CD8-positive, alpha-beta memory T cell (primary cell): ENCODE measurements around the gene MYO3B. TPM values are rescaled to one million over a fixed set of nuclear protein-coding genes. Genes with fewer than 3 reads are reported as not detected.

Source experiments
- CTCF ChIA-PET: fragments of 350-600 bp; sonication (Branson Sonifier 250); formaldehyde crosslinking; loops from one replicate; lab custom pipeline; 2021; ENCODE audit warnings: antibody characterized with exemption; lab: Charles Lee
- POLR2A ChIA-PET: fragments of 350-600 bp; sonication (Branson Sonifier 250); formaldehyde crosslinking; loops from one replicate; lab custom pipeline; 2021; ENCODE audit warnings: antibody characterized with exemption; lab: Charles Lee
- DNase-seq, 5 donors: peaks; one replicate each; pipeline versions ENCODE4 v3.0.0 to v3.0.0-alpha.2; 2020 to 2022; ENCODE audit warnings: mixed read lengths in 1 of 5
- H3K27ac ChIP-seq: one replicate; pipeline ENCODE4 v1.7.0; 2013; ENCODE audit warnings: low read depth, mild to moderate bottlenecking, low read length, moderate library complexity
- H3K27me3 ChIP-seq: 2 replicates; pipeline ENCODE4 v1.7.0; 2013; ENCODE audit warnings: low read length, mild to moderate bottlenecking; ENCODE audit not compliant: insufficient read depth, poor library complexity, severe bottlenecking
- H3K36me3 ChIP-seq: 2 replicates; pipeline ENCODE4 v1.7.0; 2013; ENCODE audit warnings: mild to moderate bottlenecking, low read length, moderate library complexity; ENCODE audit not compliant: insufficient read depth
- H3K4me1 ChIP-seq: 2 replicates; pipeline ENCODE4 v1.7.0; 2013; ENCODE audit warnings: mild to moderate bottlenecking, low read length, moderate library complexity; ENCODE audit not compliant: insufficient read depth
- H3K4me3 ChIP-seq: 2 replicates; pipeline ENCODE4 v1.7.0; 2013; ENCODE audit warnings: mild to moderate bottlenecking, low read length
- H3K9me3 ChIP-seq: 2 replicates; pipeline ENCODE4 v1.7.0; 2013; ENCODE audit warnings: mild to moderate bottlenecking, low read length
- H3K27ac Mint-ChIP-seq, 8 donors: one replicate each; pipeline ENCODE4 v1.8.0; 2020 to 2021; ENCODE audit warnings: mixed read lengths in 8 of 8, mild to moderate bottlenecking in 6 of 8, inconsistent platforms in 3 of 8, moderate library complexity in 3 of 8
- H3K27me3 Mint-ChIP-seq, 2 donors: one replicate each; pipeline ENCODE4 v1.8.0; 2020 to 2021; ENCODE audit warnings: mixed read lengths in 2 of 2, mild to moderate bottlenecking in 1 of 2, moderate library complexity in 1 of 2
- H3K36me3 Mint-ChIP-seq, 3 donors: one replicate each; pipeline ENCODE4 v1.8.0; 2020 to 2021; ENCODE audit warnings: mixed read lengths in 3 of 3, inconsistent platforms in 1 of 3, mild to moderate bottlenecking in 1 of 3
- H3K4me1 Mint-ChIP-seq, 3 donors: one replicate each; pipeline ENCODE4 v1.8.0; 2020 to 2021; ENCODE audit warnings: mixed read lengths in 3 of 3, inconsistent platforms in 1 of 3, mild to moderate bottlenecking in 1 of 3
- H3K4me3 Mint-ChIP-seq, 7 donors: one replicate each; pipeline ENCODE4 v1.8.0; 2020 to 2021; ENCODE audit warnings: mixed read lengths in 7 of 7, mild to moderate bottlenecking in 6 of 7, moderate library complexity in 4 of 7, inconsistent platforms in 2 of 7
- H3K9me3 Mint-ChIP-seq, 5 donors: one replicate each; pipeline ENCODE4 v1.8.0; 2020 to 2022; ENCODE audit warnings: mixed read lengths in 5 of 5, mild to moderate bottlenecking in 3 of 5, moderate library complexity in 2 of 5, inconsistent platforms in 1 of 5
- polyA plus RNA-seq: library from polyadenylated mRNA; unstranded; fragments of 300-500 nt; fragmentation: Illumina TruSeq; gene quantifications from one replicate; pipeline ENCODE4 v1.2.3, GENCODE V29; 2021
- total RNA-seq, 2 experiments: library from RNA; stranded (reverse); gene quantifications; one replicate each; pipeline ENCODE4 v1.2.3, GENCODE V29; 2021

The MYO3B gene
- total and polyA plus RNA-seq, 3 experiments from 2014 or later, result 0.08 to 0.33 (median 0.18) TPM

GRCh38 chr2:170492010-170492409, 314.1 kb downstream of the MYO3B start:
- Histone ChIP-seq H3K4me3 (no peak overlapping the region), H3K9me3 (no peaks in the 10 kb centered on the region), H3K4me1 (no peaks in the 10 kb centered on the region), H3K27me3 (no peaks in the 10 kb centered on the region), H3K27ac (no peak overlapping the region), H3K36me3 (no peaks in the 10 kb centered on the region)
- CTCF ChIA-PET, result no interaction called here
- Mint-ChIP-seq H3K4me1 (no peaks in the 10 kb centered on the region), H3K36me3 (no peaks in the 10 kb centered on the region), H3K27me3 (peaks cover 11 to 34% of the 10 kb centered on the region in 2 donors), H3K4me3 (no peak overlapping the region), H3K9me3 (no peaks in the 10 kb centered on the region), H3K27ac (no peak overlapping the region)
- no peak for DNase-seq
- POLR2A ChIA-PET, result no interaction called here

DNA sequence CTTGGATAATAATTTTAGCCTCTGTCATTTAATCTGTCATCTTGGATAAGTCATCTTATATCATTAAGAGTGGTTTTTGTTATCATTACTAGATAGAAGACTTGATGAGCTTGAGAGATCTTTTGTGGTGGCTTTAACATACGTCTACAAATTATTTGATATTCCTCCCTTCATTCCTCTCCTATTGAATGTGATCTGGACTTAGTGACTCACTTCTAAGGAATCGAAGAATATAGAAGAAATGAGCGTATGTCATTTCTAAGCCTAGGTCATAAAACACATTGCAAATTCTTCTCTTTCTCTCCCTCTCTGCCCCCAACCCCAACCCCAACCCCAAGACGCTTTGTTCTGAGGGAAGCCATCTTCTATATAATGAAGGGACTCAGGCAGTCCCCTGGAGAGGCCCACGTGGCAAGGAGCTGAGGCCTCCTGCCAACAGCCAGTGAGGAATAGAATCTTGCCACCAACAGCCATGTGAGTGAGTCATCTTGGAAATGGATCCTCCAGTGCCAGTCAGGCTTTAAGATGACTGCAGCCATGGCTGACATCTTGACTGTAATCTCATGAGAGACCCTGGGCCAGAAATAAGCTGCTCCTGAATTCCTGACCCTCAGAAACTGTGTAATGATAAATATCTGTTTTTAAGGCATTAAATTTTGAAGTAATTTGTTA, 315.6 kb downstream of the MYO3B start:
- Mint-ChIP-seq H3K4me3 (no peak overlapping the region), H3K9me3 (no peaks in the 10 kb centered on the region), H3K27me3 (peaks cover 13 to 37% of the 10 kb centered on the region in 2 donors), H3K27ac (no peak overlapping the region), H3K4me1 (no peaks in the 10 kb centered on the region), H3K36me3 (no peaks in the 10 kb centered on the region)
- H3K9me3 ChIP-seq, result no peaks in the 10 kb centered on the region
- H3K27me3 ChIP-seq, result no peaks in the 10 kb centered on the region
- H3K4me3 ChIP-seq, result no peak overlapping the region
- no peaks in the 10 kb centered on the region for H3K36me3 ChIP-seq
- DNase-seq, result no peak
- CTCF ChIA-PET, result no interaction called here
- no peak overlapping the region for H3K27ac ChIP-seq
- no peaks in the 10 kb centered on the region for H3K4me1 ChIP-seq
- POLR2A ChIA-PET, result no interaction called here

DNA sequence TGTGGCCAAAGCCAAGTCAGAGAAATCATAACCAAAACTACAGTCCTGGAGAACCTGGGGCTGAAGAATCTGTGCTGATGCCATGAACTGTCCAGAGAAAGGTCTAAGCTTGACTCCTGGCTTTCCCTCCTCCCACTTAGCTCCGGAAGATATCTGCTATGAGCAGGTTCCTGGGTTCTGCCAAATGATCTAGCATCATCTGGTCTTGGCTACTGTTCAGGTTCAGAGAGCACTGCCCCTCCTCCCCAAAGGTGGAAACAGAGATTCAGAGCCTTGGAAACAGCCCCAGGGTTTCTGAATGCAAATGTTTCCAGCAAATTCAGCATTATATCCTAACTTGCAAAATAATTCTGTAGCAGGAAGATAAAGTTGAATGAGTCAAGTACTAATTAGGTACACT, 317.9 kb downstream of the MYO3B start:
- peaks cover 14 to 39% of the 10 kb centered on the region in 2 donors for H3K27me3 Mint-ChIP-seq
- Histone ChIP-seq H3K36me3 (no peaks in the 10 kb centered on the region), H3K27me3 (no peaks in the 10 kb centered on the region), H3K27ac (no peak overlapping the region), H3K4me1 (no peaks in the 10 kb centered on the region), H3K9me3 (no peaks in the 10 kb centered on the region), H3K4me3 (no peak overlapping the region)
- no peak for DNase-seq
- POLR2A ChIA-PET, result no interaction called here
- no peaks in the 10 kb centered on the region for H3K36me3 Mint-ChIP-seq
- no peak overlapping the region for H3K27ac Mint-ChIP-seq
- H3K4me1 Mint-ChIP-seq, result no peaks in the 10 kb centered on the region
- CTCF ChIA-PET, result no interaction called here
- H3K4me3 Mint-ChIP-seq, result no peak overlapping the region
- no peaks in the 10 kb centered on the region for H3K9me3 Mint-ChIP-seq

GRCh38 chr2:170498619-170499018, 320.7 kb downstream of the MYO3B start:
- Histone ChIP-seq H3K27ac (no peak overlapping the region), H3K36me3 (no peaks in the 10 kb centered on the region), H3K9me3 (no peaks in the 10 kb centered on the region), H3K4me3 (no peak overlapping the region), H3K4me1 (no peaks in the 10 kb centered on the region), H3K27me3 (no peaks in the 10 kb centered on the region)
- Mint-ChIP-seq H3K9me3 (no peaks in the 10 kb centered on the region), H3K4me3 (no peak overlapping the region), H3K36me3 (no peaks in the 10 kb centered on the region), H3K27me3 (peaks cover 14 to 41% of the 10 kb centered on the region in 2 donors), H3K27ac (no peak overlapping the region), H3K4me1 (peaks cover 0 to under 1% (median 0%) of the 10 kb centered on the region in 3 donors)
- CTCF ChIA-PET, result interaction anchor here (1.8 kb wide), 1 partner anchor 315 kb away, joined by 4 read pairs; no protein-coding TSS in a partner anchor
- POLR2A ChIA-PET, result no interaction called here
- DNase-seq, result no peak

- Mint-ChIP-seq H3K27ac (peak overlapping the region in 1 of 8 donors; percentile 19), H3K9me3 (no peaks in the 10 kb centered on the region), H3K27me3 (peaks cover 15 to 29% of the 10 kb centered on the region in 2 donors), H3K4me1 (peaks cover 0 to 3% (median 0%) of the 10 kb centered on the region in 3 donors), H3K4me3 (no peak overlapping the region), H3K36me3 (no peaks in the 10 kb centered on the region)
- Histone ChIP-seq H3K27me3 (no peaks in the 10 kb centered on the region), H3K4me3 (no peak overlapping the region), H3K9me3 (no peaks in the 10 kb centered on the region), H3K4me1 (no peaks in the 10 kb centered on the region), H3K36me3 (no peaks in the 10 kb centered on the region), H3K27ac (no peak overlapping the region)
- no peak for DNase-seq
- ChIA-PET CTCF (no interaction called here), POLR2A (no interaction called here)
Observed at GRCh38 chr2:170500104-170500503, 322.2 kb downstream of the MYO3B start.

- no peak for DNase-seq
- Mint-ChIP-seq H3K27me3 (peaks cover 12 to 22% of the 10 kb centered on the region in 2 donors), H3K27ac (no peak overlapping the region), H3K4me1 (peaks cover 2 to 6% (median 4%) of the 10 kb centered on the region in 3 donors), H3K36me3 (no peaks in the 10 kb centered on the region), H3K9me3 (no peaks in the 10 kb centered on the region), H3K4me3 (no peak overlapping the region)
- ChIA-PET POLR2A (no interaction called here), CTCF (no interaction called here)
- Histone ChIP-seq H3K36me3 (no peaks in the 10 kb centered on the region), H3K27me3 (no peaks in the 10 kb centered on the region), H3K4me3 (no peak overlapping the region), H3K9me3 (no peaks in the 10 kb centered on the region), H3K27ac (no peak overlapping the region), H3K4me1 (peaks cover 2% of the 10 kb centered on the region)
Observed at GRCh38 chr2:170500770-170501169, 322.8 kb downstream of the MYO3B start.

GRCh38 chr2:170501421-170502043, 323.6 kb downstream of the MYO3B start:
- no peak for DNase-seq
- ChIA-PET POLR2A (no interaction called here), CTCF (no interaction called here)
- Mint-ChIP-seq H3K4me1 (peaks cover 4 to 14% (median 8%) of the 10 kb centered on the region in 3 donors), H3K9me3 (no peaks in the 10 kb centered on the region), H3K36me3 (no peaks in the 10 kb centered on the region), H3K27me3 (peaks cover 9 to 17% of the 10 kb centered on the region in 2 donors), H3K4me3 (no peak overlapping the region), H3K27ac (no peak overlapping the region)
- H3K4me1 ChIP-seq, result peaks cover 10% of the 10 kb centered on the region
- H3K27me3 ChIP-seq, result no peaks in the 10 kb centered on the region
- H3K36me3 ChIP-seq, result no peaks in the 10 kb centered on the region
- no peaks in the 10 kb centered on the region for H3K9me3 ChIP-seq
- H3K4me3 ChIP-seq, result no peak overlapping the region
- no peak overlapping the region for H3K27ac ChIP-seq

GRCh38 chr2:170502361-170503130, 324.6 kb downstream of the MYO3B start:
- Histone ChIP-seq H3K4me1 (peaks cover 20% of the 10 kb centered on the region), H3K4me3 (no peak overlapping the region), H3K9me3 (no peaks in the 10 kb centered on the region), H3K27ac (no peak overlapping the region), H3K36me3 (no peaks in the 10 kb centered on the region), H3K27me3 (no peaks in the 10 kb centered on the region)
- no peak for DNase-seq
- H3K27me3 Mint-ChIP-seq, result peaks cover 9 to 11% of the 10 kb centered on the region in 2 donors
- POLR2A ChIA-PET, result no interaction called here
- H3K36me3 Mint-ChIP-seq, result no peaks in the 10 kb centered on the region
- no peak overlapping the region for H3K27ac Mint-ChIP-seq
- CTCF ChIA-PET, result interaction anchor here (1.0 kb wide), 1 partner anchor 93 kb away, joined by 3 read pairs; no protein-coding TSS in a partner anchor
- peaks cover 13 to 24% (median 19%) of the 10 kb centered on the region in 3 donors for H3K4me1 Mint-ChIP-seq
- no peak overlapping the region for H3K4me3 Mint-ChIP-seq
- no peaks in the 10 kb centered on the region for H3K9me3 Mint-ChIP-seq
